Astrocyte (in vitro differentiated cells and primary cell): ENCODE results near the gene TIMMDC1.

Source experiments
- EZH2 ChIP-seq: IDR thresholded peaks from 2 replicates; pipeline ENCODE4 v1.6.1; 2012; ENCODE audit warnings: mild to moderate bottlenecking, low read length, inconsistent platforms; ENCODE audit not compliant: insufficient read depth
- TF ChIP-seq, protein P1 (sequence below): IDR thresholded peaks from 2 replicates; pipeline ENCODE4 v1.5.1; 2011; ENCODE audit warnings: low read depth, mild to moderate bottlenecking, inconsistent platforms, low read length, moderate library complexity; ENCODE audit not compliant: insufficient read depth

GRCh38 chr3:119527714-119528113 is 29.4 kb downstream of the TIMMDC1 start:
- TF ChIP-seq, protein P1, sequence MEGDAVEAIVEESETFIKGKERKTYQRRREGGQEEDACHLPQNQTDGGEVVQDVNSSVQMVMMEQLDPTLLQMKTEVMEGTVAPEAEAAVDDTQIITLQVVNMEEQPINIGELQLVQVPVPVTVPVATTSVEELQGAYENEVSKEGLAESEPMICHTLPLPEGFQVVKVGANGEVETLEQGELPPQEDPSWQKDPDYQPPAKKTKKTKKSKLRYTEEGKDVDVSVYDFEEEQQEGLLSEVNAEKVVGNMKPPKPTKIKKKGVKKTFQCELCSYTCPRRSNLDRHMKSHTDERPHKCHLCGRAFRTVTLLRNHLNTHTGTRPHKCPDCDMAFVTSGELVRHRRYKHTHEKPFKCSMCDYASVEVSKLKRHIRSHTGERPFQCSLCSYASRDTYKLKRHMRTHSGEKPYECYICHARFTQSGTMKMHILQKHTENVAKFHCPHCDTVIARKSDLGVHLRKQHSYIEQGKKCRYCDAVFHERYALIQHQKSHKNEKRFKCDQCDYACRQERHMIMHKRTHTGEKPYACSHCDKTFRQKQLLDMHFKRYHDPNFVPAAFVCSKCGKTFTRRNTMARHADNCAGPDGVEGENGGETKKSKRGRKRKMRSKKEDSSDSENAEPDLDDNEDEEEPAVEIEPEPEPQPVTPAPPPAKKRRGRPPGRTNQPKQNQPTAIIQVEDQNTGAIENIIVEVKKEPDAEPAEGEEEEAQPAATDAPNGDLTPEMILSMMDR = no peak
- no peak for TF ChIP-seq EZH2
